BJ (cell line): ENCODE results near the gene SCUBE2. TPM values are rescaled to one million over a fixed set of nuclear protein-coding genes. Genes with fewer than 3 reads are reported as not detected.

Experiments
- CTCF ChIA-PET: fragments of 350-600 bp; formaldehyde crosslinking; extraction: SDS; loops from one replicate; lab custom pipeline; 2021; ENCODE audit warnings: antibody characterized with exemption, inconsistent platforms; lab: Yijun Ruan, JAX
- POLR2A ChIA-PET: fragments of 300-600 bp; sonication (Branson Sonifier 250); formaldehyde crosslinking; extraction: SDS; loops from one replicate; lab custom pipeline; 2021; ENCODE audit warnings: antibody characterized with exemption; lab: Charles Lee
- DNase-seq: peaks from one replicate; pipeline ENCODE4 v3.0.0-alpha.2; 2011; ENCODE audit warnings: low read depth
- H3K27me3 ChIP-seq: 2 replicates; pipeline ENCODE4 v1.6.0; 2011; ENCODE audit warnings: low read length; ENCODE audit not compliant: control insufficient read depth, insufficient read depth
- H3K36me3 ChIP-seq: 2 replicates; pipeline ENCODE4 v1.5.1; 2011; ENCODE audit warnings: low read length; ENCODE audit not compliant: control insufficient read depth, insufficient read depth
- H3K4me3 ChIP-seq: 2 replicates; pipeline ENCODE4 v1.5.1; 2011; ENCODE audit warnings: low read depth, mild to moderate bottlenecking, control low read depth, low read length
- polyA plus RNA-seq: library from polyadenylated mRNA; depleted of rRNA; stranded (reverse); fragments of >200 nt; gene quantifications from 2 replicates; pipeline ENCODE4 v1.2.3, GENCODE V29; 2011
- TF ChIP-seq, protein P1 (sequence below): IDR thresholded peaks from 2 replicates; pipeline ENCODE4 v1.5.1; 2011; ENCODE audit warnings: low read depth, mild to moderate bottlenecking, control low read depth, inconsistent platforms, low read length, moderate library complexity; ENCODE audit not compliant: insufficient read depth

The SCUBE2 gene
- polyA plus RNA-seq, 1 experiment: 1.4 TPM

DNA sequence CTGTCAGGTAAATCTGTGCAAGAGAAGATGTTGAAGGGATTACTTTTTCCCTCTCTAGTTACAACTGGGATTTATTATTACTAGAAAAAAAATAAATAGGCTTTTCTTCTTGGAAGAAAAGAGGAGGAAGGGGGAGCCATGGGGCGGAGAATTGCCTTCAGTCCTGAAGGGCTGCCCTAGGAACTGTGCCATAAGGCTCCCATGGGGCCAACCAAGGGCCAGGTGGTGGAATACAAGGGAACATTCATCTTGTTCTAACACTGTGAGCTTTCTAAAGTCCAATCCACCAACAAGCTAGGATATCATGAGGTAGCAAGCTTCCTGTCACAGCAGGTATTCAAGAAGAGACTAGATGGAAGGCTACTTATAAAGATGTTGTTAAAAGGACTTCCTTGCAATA lies 62.8 kb downstream of the SCUBE2 start:
- POLR2A ChIA-PET: no interaction called here
- no peak for DNase-seq
- no peaks in the 10 kb centered on the region for H3K27me3 ChIP-seq
- H3K36me3 ChIP-seq: no peaks in the 10 kb centered on the region
- CTCF ChIA-PET: interaction anchor here (0.6 to 6.5 kb wide), 3 partner anchors 13 to 109 kb away, joined by 3 to 58 read pairs (median 5); no protein-coding TSS in a partner anchor
- H3K4me3 ChIP-seq: no peak overlapping the region
- TF ChIP-seq, protein P1, sequence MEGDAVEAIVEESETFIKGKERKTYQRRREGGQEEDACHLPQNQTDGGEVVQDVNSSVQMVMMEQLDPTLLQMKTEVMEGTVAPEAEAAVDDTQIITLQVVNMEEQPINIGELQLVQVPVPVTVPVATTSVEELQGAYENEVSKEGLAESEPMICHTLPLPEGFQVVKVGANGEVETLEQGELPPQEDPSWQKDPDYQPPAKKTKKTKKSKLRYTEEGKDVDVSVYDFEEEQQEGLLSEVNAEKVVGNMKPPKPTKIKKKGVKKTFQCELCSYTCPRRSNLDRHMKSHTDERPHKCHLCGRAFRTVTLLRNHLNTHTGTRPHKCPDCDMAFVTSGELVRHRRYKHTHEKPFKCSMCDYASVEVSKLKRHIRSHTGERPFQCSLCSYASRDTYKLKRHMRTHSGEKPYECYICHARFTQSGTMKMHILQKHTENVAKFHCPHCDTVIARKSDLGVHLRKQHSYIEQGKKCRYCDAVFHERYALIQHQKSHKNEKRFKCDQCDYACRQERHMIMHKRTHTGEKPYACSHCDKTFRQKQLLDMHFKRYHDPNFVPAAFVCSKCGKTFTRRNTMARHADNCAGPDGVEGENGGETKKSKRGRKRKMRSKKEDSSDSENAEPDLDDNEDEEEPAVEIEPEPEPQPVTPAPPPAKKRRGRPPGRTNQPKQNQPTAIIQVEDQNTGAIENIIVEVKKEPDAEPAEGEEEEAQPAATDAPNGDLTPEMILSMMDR: no peak

DNA sequence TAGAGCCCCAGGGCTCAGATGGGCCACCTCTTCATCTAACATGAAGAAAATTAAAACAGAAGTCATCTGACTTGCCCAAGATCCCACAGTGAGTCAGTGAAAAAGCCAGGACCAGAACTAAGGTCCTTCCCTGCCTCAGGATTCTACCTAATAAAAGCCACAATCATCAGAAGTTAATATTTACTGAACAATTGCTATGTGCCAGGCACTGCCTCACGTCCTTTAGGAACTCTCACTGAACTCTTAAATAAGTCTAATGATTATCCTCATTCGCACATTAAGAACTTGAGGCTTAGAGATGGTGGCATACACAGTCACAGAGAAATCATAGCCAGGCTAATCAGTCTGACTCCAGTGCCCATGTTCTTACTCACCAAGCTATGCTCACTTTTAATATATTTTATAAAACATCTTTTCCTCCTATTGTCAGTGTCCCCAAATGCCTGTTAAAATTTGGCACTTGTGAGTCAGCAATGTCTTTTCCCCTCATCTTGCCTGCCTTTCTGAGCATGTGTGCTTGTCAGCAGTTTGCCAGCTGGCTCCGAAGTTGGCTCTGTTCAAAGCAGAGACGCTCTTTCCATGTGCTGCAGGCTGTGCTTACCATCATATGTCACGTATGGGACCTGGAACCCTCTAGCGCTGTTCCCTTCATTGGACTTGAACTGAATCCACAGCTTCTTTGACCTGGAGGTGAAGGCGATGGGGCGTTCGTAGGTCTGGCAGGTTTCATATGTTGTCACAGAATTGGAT lies 66.1 kb downstream of the SCUBE2 start:
- Histone ChIP-seq H3K4me3 (no peak overlapping the region), H3K36me3 (no peaks in the 10 kb centered on the region), H3K27me3 (no peaks in the 10 kb centered on the region; the same call in 1 of the 2 replicates)
- CTCF ChIA-PET: interaction anchor here (0.6 to 6.5 kb wide), 2 partner anchors 10 to 13 kb away, joined by 3 to 58 read pairs; no protein-coding TSS in a partner anchor
- POLR2A ChIA-PET: no interaction called here
- no peak for DNase-seq
- TF ChIP-seq, protein P1: no peak

DNA sequence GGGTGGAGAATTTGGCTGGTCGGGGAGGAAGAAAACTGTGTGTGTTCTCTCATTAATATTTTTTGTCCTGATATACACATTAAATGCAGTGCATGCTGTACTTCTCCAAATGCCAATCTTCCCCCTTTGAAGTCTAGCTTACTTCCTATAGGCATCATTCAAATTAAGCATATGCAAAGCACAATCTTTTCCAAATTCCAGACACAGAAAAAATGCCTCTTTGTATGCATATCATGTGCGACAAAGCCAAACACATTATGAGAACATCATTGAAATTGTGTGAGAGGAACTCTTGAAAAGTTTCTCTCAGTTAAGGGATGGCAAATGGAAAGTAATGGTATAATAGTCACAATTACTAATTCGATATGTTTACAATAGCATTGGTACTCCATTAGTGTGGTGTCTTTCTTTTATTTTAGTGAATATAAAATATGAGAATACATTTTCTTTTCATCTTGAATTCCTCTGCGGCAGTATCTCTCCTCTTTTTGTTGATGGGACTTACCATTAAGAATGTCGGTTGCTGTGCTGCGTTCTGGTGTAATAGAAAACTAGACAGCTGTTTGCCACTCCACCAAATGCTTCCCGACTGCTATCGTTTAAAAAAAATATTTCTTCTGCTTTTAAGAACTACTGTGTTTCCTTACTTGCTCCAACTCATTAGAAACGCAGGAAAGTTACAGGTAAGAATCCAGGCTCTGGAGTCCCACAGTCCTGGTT lies 68.3 kb downstream of the SCUBE2 start:
- TF ChIP-seq, protein P1: no peak
- H3K36me3 ChIP-seq: no peaks in the 10 kb centered on the region
- ChIA-PET CTCF (interaction anchor here (1.3 to 6.5 kb wide), 2 partner anchors 8 to 115 kb away, joined by 5 to 58 read pairs; no protein-coding TSS in a partner anchor), POLR2A (no interaction called here)
- H3K27me3 ChIP-seq: no peaks in the 10 kb centered on the region; the same call in 1 of the 2 replicates
- H3K4me3 ChIP-seq: no peak overlapping the region
- no peak for DNase-seq

DNA sequence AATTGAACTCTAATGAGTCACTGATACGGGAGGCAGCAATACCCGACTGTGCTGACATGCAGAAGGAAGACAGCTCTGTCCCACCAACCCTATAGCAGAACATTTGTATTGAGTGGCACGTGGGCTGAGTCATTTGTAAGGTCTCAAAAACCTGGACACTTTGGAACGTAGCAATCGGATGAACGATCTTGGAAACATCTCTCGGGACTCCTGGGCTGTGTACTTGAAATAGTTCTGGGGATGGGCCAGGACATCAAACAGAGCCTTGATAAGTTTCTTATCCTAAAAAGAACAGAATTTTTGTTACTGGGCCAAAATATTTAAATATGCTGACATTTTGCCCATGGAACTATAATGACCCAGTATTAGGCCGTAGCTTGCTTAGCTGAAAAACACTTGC lies 70.5 kb downstream of the SCUBE2 start:
- no peaks in the 10 kb centered on the region for H3K36me3 ChIP-seq
- TF ChIP-seq, protein P1: no peak
- POLR2A ChIA-PET: no interaction called here
- no peak for DNase-seq
- CTCF ChIA-PET: no interaction called here
- no peak overlapping the region for H3K4me3 ChIP-seq
- H3K27me3 ChIP-seq: no peaks in the 10 kb centered on the region; the same call in 1 of the 2 replicates

DNA sequence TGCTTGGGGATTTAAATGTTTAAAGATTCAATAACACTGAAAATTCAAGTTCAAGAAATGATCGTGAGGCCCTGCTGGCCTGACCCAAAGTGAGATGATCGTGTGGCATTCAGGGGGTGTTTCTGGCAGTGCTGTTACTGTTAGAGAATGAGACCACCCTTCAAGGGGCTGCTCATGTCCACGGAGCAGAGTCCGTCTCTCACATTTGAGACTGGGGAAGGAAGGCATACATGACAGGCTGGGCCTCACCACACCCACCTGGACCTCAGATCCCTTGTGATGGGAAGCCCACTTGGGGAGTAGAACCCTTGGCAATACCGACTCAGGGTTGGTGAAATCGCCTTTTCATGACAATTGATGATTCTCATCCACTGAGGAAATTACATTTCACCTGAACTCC lies 71.5 kb downstream of the SCUBE2 start:
- ChIA-PET POLR2A (no interaction called here), CTCF (interaction anchor here (1.2 to 1.4 kb wide), 2 partner anchors 10 to 126 kb away, joined by 3 read pairs; no protein-coding TSS in a partner anchor)
- no peak for DNase-seq
- TF ChIP-seq, protein P1: no peak
- Histone ChIP-seq H3K36me3 (no peaks in the 10 kb centered on the region), H3K27me3 (no peaks in the 10 kb centered on the region; the same call in 1 of the 2 replicates), H3K4me3 (no peak overlapping the region)
